GM19455 (cell line): ENCODE results near the gene DDX39B.
A peak's percentile ranks its signal among the peaks of the same experiment; 100 is the strongest.
"Not testable (repeated sequence)": the region's sequence is repeated elsewhere in the genome, so short reads cannot be mapped to it uniquely, and the experiment has no call there.

Source experiments
- ATAC-seq: cut with Tn5 transposase; IDR thresholded peaks from one replicate; pipeline ENCODE4 v1.9.1; 2021; ENCODE audit not compliant: unreplicated experiment

The DDX39B gene

DNA sequence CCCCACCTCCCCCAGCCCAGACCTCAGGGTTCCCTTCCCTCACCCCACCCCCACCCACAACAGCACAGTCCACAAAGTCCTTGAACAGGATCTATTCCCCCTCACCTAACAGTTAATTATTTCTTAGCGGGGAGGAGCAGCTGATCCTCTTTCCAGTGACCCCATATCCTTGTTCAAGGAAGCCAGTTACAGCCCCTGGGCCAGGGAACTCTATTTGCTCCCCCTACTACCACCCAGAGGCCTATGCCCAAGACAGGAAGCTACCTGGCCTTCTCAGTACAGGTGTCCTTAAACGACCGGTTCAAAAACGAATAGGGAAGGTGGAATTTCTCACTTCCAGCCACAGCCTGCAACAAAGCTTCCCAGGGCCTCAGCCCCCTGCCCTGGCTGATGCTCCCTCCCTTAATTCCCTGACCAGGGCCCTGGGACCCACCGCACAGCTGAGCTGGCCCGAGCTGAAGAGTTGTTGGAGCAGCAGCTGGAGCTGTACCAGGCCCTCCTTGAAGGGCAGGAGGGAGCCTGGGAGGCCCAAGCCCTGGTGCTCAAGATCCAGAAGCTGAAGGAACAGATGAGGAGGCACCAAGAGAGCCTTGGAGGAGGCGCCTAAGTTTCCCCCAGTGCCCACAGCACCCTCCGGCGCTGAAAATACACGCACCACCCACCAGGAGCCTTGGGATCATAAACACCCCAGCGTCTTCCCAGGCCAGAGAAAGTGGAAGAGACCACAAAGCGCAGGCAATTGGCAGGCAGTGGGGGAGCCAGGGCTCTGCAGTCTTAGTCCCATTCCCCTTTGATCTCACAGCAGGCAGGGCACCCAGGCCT is 12.3 kb downstream of the DDX39B start:
- ATAC-seq = no peak

DNA sequence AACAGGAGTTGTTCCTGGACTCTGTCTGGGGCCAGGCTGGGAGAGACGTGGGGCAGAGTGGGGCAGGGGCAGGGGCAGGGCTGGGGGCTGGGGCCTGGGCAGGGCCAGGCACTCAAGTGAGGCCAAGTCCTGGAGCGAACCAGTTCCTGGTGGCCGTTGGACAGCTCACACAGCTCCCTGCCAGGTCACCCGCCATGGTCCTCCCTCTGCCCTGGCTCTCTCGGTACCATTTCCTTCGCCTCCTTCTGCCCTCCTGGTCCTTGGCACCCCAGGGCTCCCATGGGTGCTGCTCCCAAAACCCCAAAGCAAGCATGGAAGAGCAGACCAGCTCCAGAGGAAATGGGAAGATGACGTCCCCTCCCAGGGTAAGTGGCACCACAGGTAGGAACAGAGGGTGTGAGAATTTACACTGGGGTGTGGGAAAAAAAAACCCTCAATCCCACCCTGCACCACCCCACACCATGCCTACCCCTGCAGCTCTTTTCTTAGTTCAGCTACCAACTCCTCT is 12.9 kb downstream of the DDX39B start, which contains the start of gene MCCD1:
Gene MCCD1 (plus strand): TSS at position 142 of the 508 bp plus-strand sequence. CDS start 53 bp downstream, at position 195.
- ATAC-seq = no peak

- ATAC-seq = no peak
These were observed 13.5 kb downstream of the DDX39B start for GRCh38 chr6:31528307-31528777.

- ATAC-seq = no peak
These were observed 15.7 kb downstream of the DDX39B start for GRCh38 chr6:31525932-31526591.

DNA sequence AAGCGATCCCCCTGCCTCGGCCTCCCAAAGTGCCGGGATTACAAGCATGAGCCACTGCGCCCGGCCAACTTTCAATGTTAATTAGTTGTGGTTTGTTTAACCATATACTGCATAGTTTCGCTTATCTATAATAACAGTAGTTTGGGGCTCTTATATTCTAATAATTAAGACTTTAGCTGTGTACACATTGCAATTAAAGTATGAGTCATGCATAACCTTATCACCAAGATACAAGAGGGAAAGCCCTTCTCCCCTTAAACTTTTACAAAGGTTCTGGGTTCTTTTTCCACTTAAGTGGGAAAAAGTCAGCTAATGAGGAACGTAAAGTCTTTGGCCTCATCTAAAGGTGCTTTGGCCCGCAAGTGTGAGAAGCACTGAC is 16.3 kb downstream of the DDX39B start:
- ATAC-seq = no peak

DNA sequence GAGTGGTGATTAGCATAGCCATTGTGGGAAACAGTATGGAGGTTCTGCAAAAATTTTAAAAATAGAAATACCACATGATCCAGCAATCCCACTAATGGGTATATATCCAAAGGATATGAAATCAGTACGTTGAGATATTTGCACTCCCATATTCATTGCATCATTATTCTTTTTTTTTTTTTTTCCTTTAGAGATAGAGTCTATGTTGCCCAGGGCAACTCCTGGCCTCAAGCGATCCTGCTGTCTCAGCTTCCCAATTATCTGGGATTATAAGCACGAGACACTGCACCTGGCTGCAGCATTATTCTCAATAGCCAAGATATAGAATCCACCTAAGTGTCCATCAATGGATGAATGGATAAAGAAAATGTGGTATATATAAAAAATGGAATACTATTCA is 20.0 kb downstream of the DDX39B start:
- ATAC-seq = no peak

GRCh38 chr6:31513456-31514165 is 28.2 kb downstream of the DDX39B start:
- no peak for ATAC-seq

GRCh38 chr6:31510007-31510406 is 31.8 kb downstream of the DDX39B start:
- no peak for ATAC-seq

DNA sequence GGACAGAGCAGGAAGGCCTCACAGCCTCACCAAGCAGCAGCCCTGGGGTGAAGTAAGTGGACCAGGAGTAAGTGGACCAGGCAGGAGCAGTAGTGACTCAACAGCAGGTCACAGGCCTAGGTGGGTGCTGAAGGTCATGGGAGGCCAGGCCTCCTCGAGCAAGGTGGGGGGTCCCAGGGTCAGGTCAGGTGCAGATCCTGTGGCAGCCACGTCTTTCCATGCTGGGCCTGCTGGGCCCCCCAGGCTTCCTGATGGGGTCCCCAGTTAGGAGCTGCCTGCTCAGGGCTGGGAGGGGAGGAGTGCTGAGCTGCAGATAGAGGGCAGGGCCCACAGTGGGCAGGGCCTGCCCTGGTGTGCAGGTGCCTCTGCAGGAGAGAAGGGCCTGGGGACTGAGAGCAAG is 32.8 kb downstream of the DDX39B start:
- ATAC-seq = not testable (repeated sequence)

DNA sequence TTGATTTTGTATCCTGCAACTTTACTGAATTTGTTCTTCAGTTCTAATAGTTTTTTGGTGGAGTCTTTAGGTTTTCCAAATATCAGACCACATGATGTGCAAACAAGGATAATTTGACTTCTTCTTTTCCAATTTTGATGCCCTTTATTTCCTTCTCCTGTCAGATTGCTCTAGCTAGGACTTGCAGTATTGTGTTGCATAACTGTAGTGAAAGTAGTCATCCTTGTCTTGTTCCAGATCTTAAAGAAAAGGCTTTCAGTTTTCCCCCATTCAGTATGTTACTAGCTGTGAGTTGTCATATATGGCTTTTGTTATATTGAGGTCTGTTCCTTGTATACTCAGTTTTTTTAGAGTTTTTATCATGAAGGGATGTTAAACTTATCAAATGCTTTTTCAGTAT is 39.2 kb downstream of the DDX39B start:
- no peak for ATAC-seq

DNA sequence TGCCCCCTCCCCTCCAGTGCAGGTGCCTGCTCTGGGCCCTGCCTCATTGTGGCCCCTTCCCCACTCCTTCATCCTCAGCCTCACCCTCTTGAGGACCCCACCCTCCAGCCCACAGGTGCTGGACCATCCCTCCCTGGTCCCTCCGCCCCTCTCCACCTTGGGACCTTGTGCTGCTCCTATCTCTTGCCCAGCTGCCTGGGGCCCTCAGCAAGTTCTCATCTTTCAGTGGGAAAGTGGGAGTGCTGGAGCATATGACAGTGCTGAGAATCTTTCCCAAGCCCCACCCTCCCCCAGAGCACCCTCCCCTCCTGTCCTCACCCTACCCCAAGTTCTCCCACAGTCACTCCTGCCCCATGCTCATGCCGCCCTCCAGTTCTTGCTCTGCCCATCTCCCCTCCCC is 42.2 kb downstream of the DDX39B start:
- ATAC-seq = not testable (repeated sequence)

GRCh38 chr6:31498748-31499147 is 43.1 kb downstream of the DDX39B start:
- ATAC-seq = no peak

DNA sequence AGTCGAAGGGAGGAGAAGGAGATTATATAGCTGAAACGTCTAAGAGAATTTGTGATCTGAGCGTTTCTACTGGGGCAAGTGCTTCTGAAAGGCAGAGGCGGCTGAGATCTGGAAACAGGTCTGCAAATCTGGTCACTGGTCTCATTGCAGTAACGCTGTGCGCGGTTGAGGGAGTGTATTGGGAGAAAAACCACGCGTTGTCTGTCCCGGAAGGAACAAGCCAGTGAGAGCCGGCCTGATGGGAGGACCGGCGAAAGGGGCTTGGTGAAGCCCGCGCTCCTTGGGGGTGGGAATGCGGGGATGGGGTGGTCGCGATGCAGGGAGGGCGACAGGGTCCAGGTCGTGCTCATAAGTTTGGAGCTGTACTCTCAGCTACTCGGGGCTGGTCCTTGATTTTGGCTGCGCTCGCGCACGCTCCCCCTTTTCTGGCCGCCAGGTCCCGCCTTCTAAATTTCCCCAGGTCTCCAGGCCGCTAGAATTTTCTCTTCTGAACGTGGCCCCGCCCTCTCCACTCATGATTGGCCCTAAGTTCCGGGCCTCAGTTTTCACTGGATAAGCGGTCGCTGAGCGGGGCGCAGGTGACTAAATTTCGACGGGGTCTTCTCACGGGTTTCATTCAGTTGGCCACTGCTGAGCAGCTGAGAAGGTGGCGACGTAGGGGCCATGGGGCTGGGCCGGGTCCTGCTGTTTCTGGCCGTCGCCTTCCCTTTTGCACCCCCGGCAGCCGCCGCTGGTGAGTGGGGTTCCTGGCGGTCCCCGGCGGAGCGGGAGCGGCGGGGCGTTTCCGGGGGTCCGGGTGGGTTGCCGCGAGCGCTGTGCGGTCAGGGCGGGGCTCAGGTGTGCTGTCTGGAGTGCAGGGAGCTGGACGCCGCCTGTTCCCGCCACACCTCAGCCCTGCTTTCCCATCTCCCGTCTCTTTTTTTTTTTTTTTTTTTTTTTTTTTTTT is 44.0 kb downstream of the DDX39B start, which contains the start of gene MICB:
Gene MICB (plus strand): TSS at position 615 of the 946 bp plus-strand sequence. CDS start 49 bp downstream, at position 664.
- no peak for ATAC-seq

GRCh38 chr6:31496826-31497225 is 45.0 kb downstream of the DDX39B start:
- ATAC-seq = not testable (repeated sequence)

DNA sequence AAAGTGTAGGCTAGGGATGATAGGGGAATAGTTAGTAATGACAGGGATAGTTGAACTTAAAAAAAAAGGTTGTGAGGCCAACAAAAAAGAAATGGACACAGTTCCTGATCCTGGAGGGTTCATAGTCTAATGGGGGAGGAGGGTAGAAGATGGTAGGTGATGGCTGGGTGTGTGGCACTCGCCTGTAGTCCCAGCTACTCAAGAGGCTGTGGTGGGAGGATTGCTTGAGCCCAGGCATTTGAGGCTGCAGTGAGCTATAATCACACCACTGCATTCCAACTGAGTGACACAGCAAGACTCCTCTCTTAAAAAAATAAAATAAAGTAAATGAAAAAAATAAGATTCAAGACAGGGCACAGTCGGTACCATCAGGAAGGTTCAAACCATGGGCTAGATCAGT is 46.2 kb downstream of the DDX39B start:
- no peak for ATAC-seq

GRCh38 chr6:31493875-31494694 is 47.7 kb downstream of the DDX39B start:
- peak; percentile 33 for ATAC-seq

DNA sequence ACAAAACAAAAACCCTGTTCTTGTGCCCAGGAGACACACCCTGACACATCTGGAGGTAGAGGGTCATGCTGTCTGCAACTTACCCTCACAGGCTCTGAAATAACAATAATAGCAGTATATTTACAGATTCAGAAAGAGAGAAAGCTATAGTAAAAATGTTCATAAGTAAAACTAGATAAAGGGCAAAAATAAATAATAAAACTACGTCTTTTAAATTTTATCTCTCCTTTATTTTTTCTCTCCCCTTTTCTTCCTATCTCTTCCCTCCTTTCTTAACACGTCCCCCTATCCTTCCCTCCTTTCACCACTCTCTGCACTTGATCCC is 48.3 kb downstream of the DDX39B start:
- not testable (repeated sequence) for ATAC-seq

DNA sequence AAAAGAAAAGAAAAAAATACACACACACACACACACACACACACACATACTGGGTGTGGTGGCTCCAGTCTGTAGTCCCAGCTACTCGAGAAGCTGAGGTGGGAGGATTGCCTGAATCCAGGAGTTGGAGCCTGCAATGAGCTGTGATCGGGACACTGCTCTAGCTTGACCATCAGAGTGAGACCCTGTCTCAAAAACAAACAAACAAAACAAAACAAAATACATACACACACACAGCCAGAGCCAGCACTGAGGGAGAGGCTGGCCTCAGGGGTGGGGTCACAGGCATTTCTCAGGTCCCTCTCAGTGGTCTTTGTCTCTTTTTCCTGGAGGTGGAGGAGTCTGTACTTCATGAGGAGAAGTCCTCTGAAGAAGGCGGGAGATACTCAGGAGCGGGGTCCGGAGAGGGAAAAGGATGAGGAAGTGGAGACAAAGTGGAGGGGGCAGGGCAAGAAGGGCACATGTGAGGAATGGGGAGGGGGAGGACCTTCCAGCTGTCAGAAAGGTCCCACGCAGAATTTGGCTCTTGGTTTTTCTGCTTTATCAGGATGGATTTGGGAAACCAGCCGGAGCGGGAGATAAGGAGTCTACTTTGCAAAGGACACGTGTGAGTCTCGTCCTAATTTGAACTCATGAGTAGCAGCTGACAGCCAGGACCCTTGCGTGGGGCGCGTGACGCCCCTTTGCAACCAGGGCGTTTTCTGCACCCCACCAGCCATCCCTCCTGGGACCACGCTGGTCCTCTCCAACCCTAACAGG is 51.5 kb downstream of the DDX39B start:
- ATAC-seq = no peak

DNA sequence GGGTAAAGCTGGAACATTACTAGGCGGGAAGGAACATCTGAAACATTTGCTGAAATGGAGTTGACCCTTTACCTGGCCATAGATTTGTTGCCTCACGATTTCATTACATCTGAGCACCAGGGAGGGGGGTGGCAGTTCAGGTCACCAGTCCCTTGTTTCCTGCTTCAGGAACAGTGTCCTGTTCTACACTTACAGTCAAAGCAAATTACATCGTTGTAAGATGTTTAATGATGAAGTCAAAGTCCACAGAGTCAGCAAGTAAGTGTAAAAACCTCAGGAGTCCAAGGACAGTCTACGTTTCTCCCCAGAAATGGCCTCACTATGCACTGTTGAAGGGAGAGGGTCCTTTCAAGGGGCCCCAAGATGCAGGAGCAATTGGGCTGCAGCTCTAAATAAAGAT is 52.7 kb downstream of the DDX39B start:
- ATAC-seq = no peak
